Stimulated activated CD8-positive, alpha-beta memory T cell treated with anti-CD3 and anti-CD28 coated beads, Interleukin-7, amount 100 ng/mL, for 4 hours (primary cell): Measurements from ENCODE around the gene PKN2.
"Not testable (repeated sequence)": the region's sequence is repeated elsewhere in the genome, so short reads cannot be mapped to it uniquely, and the experiment has no call there.

Experiments used
- DNase-seq, 2 donors: peaks; one replicate each; pipeline ENCODE4 v3.0.0-alpha.2; 2020; ENCODE audit warnings: low read depth in 2 of 2

Gene PKN2

DNA sequence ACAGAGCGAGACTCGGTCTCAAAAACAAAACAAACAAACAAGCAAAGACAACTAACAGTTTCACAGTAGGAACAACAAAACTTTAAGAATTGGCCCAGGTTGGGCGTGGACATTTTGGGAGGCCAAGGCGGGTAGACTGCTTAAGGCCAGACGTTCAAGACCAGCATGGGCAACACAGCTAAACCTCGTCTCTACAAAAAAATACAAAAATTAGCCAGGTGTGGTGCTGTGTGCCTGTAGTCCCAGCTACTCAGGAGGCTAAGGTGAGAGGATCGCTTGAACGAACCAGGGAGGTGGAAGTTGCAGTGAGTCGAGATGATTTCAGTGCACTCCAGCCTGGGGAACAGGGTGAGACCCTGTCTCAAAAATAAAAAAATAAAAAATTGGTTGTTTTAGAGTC is 193.8 kb downstream of the PKN2 start:
- DNase-seq = no peak

DNA sequence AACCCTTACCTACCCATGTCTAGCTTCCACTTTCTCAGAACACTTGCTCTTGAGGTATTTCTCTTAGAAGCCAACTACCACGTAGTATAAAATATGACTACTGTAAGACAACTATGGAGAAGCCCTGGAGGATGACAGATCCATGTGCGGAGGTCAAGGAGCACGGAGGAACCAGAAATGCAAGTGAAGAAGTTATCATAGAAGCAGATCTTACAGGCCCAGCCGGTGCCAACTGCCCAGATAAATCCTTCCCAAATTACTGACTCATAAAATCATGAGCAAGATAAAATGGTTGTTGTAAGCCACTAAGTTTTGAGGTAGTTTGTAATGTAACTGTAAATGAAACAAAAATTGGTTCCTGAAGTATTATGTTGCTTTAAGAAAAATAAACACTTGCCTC is 194.7 kb downstream of the PKN2 start:
- no peak for DNase-seq

GRCh38 chr1:88880717-88881116 is 196.6 kb downstream of the PKN2 start:
- DNase-seq = not testable (repeated sequence)

DNA sequence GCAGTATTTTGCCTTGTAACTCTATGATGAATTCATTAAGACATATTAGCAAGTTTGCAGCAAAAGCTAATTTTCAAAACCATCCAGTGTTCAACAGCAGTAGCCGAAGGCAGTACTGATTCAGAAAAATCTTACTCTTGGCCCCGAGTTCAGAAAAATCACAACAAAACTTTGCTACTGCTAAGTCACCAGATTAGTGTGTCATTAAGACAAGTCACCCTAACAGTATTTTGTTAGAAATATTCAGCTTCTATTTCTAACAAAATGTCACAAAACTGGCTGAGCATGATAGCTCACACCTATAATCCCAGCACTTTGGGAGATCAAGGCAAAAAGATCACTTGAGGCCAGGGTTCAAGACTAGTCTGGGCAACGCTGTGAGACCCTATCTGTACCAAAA is 199.1 kb downstream of the PKN2 start:
- no peak for DNase-seq
